ENCODE results near the gene TEDC1.

The TEDC1 gene

GRCh38 chr14:105458010-105458409 lies 33.0 kb upstream of the TEDC1 start:
- DNase-seq (ENCODE audit: low read depth in 4 of 4, low spot score in 1 of 4), result no peak

- DNase-seq (ENCODE audit: low read depth in 4 of 4, low spot score in 1 of 4), result no peak
Observed at GRCh38 chr14:105458571-105458970, 32.5 kb upstream of the TEDC1 start.

- DNase-seq (ENCODE audit: low read depth in 4 of 4, low spot score in 1 of 4), result no peak
Observed at GRCh38 chr14:105460116-105460515, 30.9 kb upstream of the TEDC1 start.

GRCh38 chr14:105460616-105461015 lies 30.4 kb upstream of the TEDC1 start:
- DNase-seq (ENCODE audit: low read depth in 4 of 4, low spot score in 1 of 4), result no peak

GRCh38 chr14:105461903-105462302 lies 29.1 kb upstream of the TEDC1 start:
- DNase-seq (ENCODE audit: low read depth in 4 of 4, low spot score in 1 of 4), result no peak

- no peak for DNase-seq (ENCODE audit: low read depth in 4 of 4, low spot score in 1 of 4)
Observed at GRCh38 chr14:105464501-105464900, 26.5 kb upstream of the TEDC1 start.

GRCh38 chr14:105465209-105466031 lies 25.6 kb upstream of the TEDC1 start:
- no peak for DNase-seq (ENCODE audit: low read depth in 4 of 4, low spot score in 1 of 4)

- DNase-seq (ENCODE audit: low read depth in 4 of 4, low spot score in 1 of 4), result no peak
Observed at GRCh38 chr14:105466531-105467248, 24.4 kb upstream of the TEDC1 start.

GRCh38 chr14:105467249-105467941 lies 23.7 kb upstream of the TEDC1 start:
- DNase-seq (ENCODE audit: low read depth in 4 of 4, low spot score in 1 of 4), result no peak

GRCh38 chr14:105467942-105468471 lies 23.0 kb upstream of the TEDC1 start:
- no peak for DNase-seq (ENCODE audit: low read depth in 4 of 4, low spot score in 1 of 4)

- no peak for DNase-seq (ENCODE audit: low read depth in 4 of 4, low spot score in 1 of 4)
Observed at GRCh38 chr14:105468621-105469241, 22.3 kb upstream of the TEDC1 start.

- no peak for DNase-seq (ENCODE audit: low read depth in 4 of 4, low spot score in 1 of 4)
Observed at GRCh38 chr14:105469456-105470349, 21.3 kb upstream of the TEDC1 start.

GRCh38 chr14:105470350-105471296 lies 20.4 kb upstream of the TEDC1 start:
- DNase-seq (ENCODE audit: low read depth in 4 of 4, low spot score in 1 of 4), result no peak

- no peak for DNase-seq (ENCODE audit: low read depth in 4 of 4, low spot score in 1 of 4)
Observed at GRCh38 chr14:105471297-105471821, 19.7 kb upstream of the TEDC1 start.

- no peak for DNase-seq (ENCODE audit: low read depth in 4 of 4, low spot score in 1 of 4)
Observed at GRCh38 chr14:105471823-105472485, 19.1 kb upstream of the TEDC1 start.

GRCh38 chr14:105472486-105472991 lies 18.5 kb upstream of the TEDC1 start:
- no peak for DNase-seq (ENCODE audit: low read depth in 4 of 4, low spot score in 1 of 4)

GRCh38 chr14:105473033-105473676 lies 17.9 kb upstream of the TEDC1 start:
- DNase-seq (ENCODE audit: low read depth in 4 of 4, low spot score in 1 of 4), result no peak

Measured in stimulated activated CD4-positive, alpha-beta T cell treated with anti-CD3 and anti-CD28 coated beads, Interleukin-1b, Interleukin-23, amount 100 ng/mL, for 24 hours (primary cell).